K562 (cell line): Measurements from ENCODE around the gene MTA2. TPM values are rescaled to one million over a fixed set of nuclear protein-coding genes. Genes with fewer than 3 reads are reported as not detected.

Source experiments
- ARNT ChIP-seq, 2 experiments: fragments of 450-650 bp; IDR thresholded peaks; 2 replicates each; pipeline ENCODE4 v1.6.1; 2016; ENCODE audit warnings: mild to moderate bottlenecking in 1 of 2
- CBX5 ChIP-seq: IDR thresholded peaks from 2 replicates; pipeline ENCODE4 v1.6.1; 2014; ENCODE audit warnings: low read depth, borderline replicate concordance
- CEBPB ChIP-seq: fragments of 450-650 bp; IDR thresholded peaks from 2 replicates; pipeline ENCODE4 v1.6.1; 2016; ENCODE audit warnings: missing genetic modification characterization, missing compliant biosample characterization
- CHD1 ChIP-seq: fragments of 200-600 bp; sonication (generic); IDR thresholded peaks from one replicate; pipeline ENCODE4 v1.6.1; 2012; ENCODE audit warnings: mild to moderate bottlenecking, moderate library complexity, low read length, inconsistent platforms
- DDX20 ChIP-seq: fragments of 450-650 bp; IDR thresholded peaks from 2 replicates; pipeline ENCODE4 v1.6.1; 2016; ENCODE audit warnings: missing genetic modification characterization, low read depth, mild to moderate bottlenecking, missing compliant biosample characterization, moderate library complexity
- HBP1 ChIP-seq: fragments of 450-650 bp; formaldehyde crosslinking; IDR thresholded peaks from 2 replicates; pipeline ENCODE4 v1.4.0; 2022; ENCODE audit warnings: missing genetic modification characterization
- HSF4 ChIP-seq: fragments of 250-450 bp; sonication (Bioruptor Pico); IDR thresholded peaks from 2 replicates; pipeline ENCODE4 v2.1.2; 2022; ENCODE audit warnings: mild to moderate bottlenecking, moderate library complexity, borderline replicate concordance
- MBD1 ChIP-seq: fragments of 250-450 bp; sonication (Bioruptor Pico); IDR thresholded peaks from 2 replicates; pipeline ENCODE4 v1.8.0; 2022; ENCODE audit warnings: inconsistent platforms
- MEF2A ChIP-seq: IDR thresholded peaks from 2 replicates; pipeline ENCODE4 v1.6.1; 2011; ENCODE audit warnings: low read depth, mild to moderate bottlenecking, low read length, moderate library complexity; ENCODE audit not compliant: control insufficient read depth
- MYBL2 ChIP-seq, 2 experiments: fragments of 450-650 bp in 1 of 2; sonication (generic) in 1 of 2; formaldehyde crosslinking in 1 of 2; IDR thresholded peaks; 2 replicates each; pipeline versions ENCODE4 v1.6.1 to v1.8.1; 2017 to 2022; ENCODE audit warnings: borderline replicate concordance in 1 of 2, inconsistent platforms in 1 of 2, low read depth in 1 of 2, mild to moderate bottlenecking in 1 of 2, missing genetic modification reagents in 1 of 2, moderate library complexity in 1 of 2
- NCOA6 ChIP-seq: fragments of 450-650 bp; IDR thresholded peaks from 2 replicates; pipeline ENCODE4 v1.6.1; 2017; ENCODE audit warnings: mild to moderate bottlenecking
- NELFE ChIP-seq: IDR thresholded peaks from 2 replicates; pipeline ENCODE4 v1.6.1; 2011; ENCODE audit warnings: mild to moderate bottlenecking; ENCODE audit not compliant: insufficient read depth, insufficient read length
- NR4A1 ChIP-seq, 2 experiments: fragments of 250-450 bp in 1 of 2; fragments of 450-650 bp in 1 of 2; sonication (Bioruptor Pico) in 1 of 2; IDR thresholded peaks; 2 replicates each; pipeline versions ENCODE4 v1.4.0 to v1.6.1; 2016 to 2020; ENCODE audit warnings: mild to moderate bottlenecking in 2 of 2, missing compliant biosample characterization in 1 of 2, missing genetic modification characterization in 1 of 2, moderate library complexity in 1 of 2
- PATZ1 ChIP-seq: fragments of 250-450 bp; sonication (Bioruptor Pico); IDR thresholded peaks from 2 replicates; pipeline ENCODE4 v1.5.0; 2020; ENCODE audit warnings: mild to moderate bottlenecking, borderline replicate concordance
- POLR2B ChIP-seq: fragments of 450-650 bp; IDR thresholded peaks from 2 replicates; pipeline ENCODE4 v1.6.1; 2018; ENCODE audit warnings: low read depth; ENCODE audit not compliant: partially characterized antibody
- POU5F1 ChIP-seq: fragments of 150-350 bp; IDR thresholded peaks from 2 replicates; pipeline ENCODE4 v1.6.1; 2014; ENCODE audit warnings: borderline replicate concordance, low read length, low read depth, mild to moderate bottlenecking; ENCODE audit not compliant: partially characterized antibody
- SIRT6 ChIP-seq: IDR thresholded peaks from one replicate; pipeline ENCODE4 v1.6.1; 2012; ENCODE audit warnings: low read depth, mild to moderate bottlenecking, control low read depth, inconsistent platforms, low read length, moderate library complexity
- STAT5B ChIP-seq: fragments of 250-450 bp; sonication (Bioruptor Pico); IDR thresholded peaks from 2 replicates; pipeline ENCODE4 v1.8.0; 2021; ENCODE audit warnings: mild to moderate bottlenecking, inconsistent platforms
- TRIM25 ChIP-seq: fragments of 450-650 bp; IDR thresholded peaks from 2 replicates; pipeline ENCODE4 v1.7.0; 2016; ENCODE audit warnings: borderline replicate concordance
- ZNF764 ChIP-seq: fragments of 250-450 bp; sonication (Bioruptor Pico); IDR thresholded peaks from 2 replicates; pipeline ENCODE4 v1.4.0; 2020; ENCODE audit warnings: low read depth, mild to moderate bottlenecking, moderate library complexity
- polyA plus RNA-seq, 8 experiments: library from polyadenylated mRNA; depleted of rRNA in 4 of 8; stranded (reverse) in 5 of 8; unstranded in 3 of 8; fragments of >200 nt; fragmentation: Nextera tagmentation in 2 of 8; fragmentation: Illumina TruSeq in 1 of 8; extraction: Ambion mirVana in 2 of 8; extraction: Trizol in 1 of 8; gene quantifications; 2 replicates each; pipeline versions ENCODE4 v1.2.1 to v1.2.3, GENCODE V29; 2011 to 2014; ENCODE audit warnings: inconsistent platforms in 1 of 8, missing spikeins in 1 of 8
- total RNA-seq, 7 experiments: library from RNA; depleted of rRNA in 6 of 7; stranded (reverse); fragments of >200 nt in 6 of 7; fragmentation: Illumina TruSeq in 2 of 7; extraction: Trizol in 2 of 7; gene quantifications; 2 replicates each; pipeline versions ENCODE4 v1.2.1 to v1.2.3, GENCODE V29; 2011 to 2021; ENCODE audit warnings: low replicate concordance in 1 of 7

MTA2 gene
- total and polyA plus RNA-seq, 9 of the 15 experiments (the other 6 are each of a cell fraction or from before 2014, with no cell fraction given), result 6.2 to 220 (median 172) TPM

- TF ChIP-seq ZNF764 (CRISPR knock-in tag) (no peak), CBX5 (no peak), NCOA6 (no peak), MYBL2 (IDR thresholded peaks at IDR 0.05; ENCODE audit: low read depth) (no peak), MYBL2 (CRISPR knock-in tag; IDR thresholded peaks at IDR 0.05; ENCODE audit: borderline replicate concordance) (no peak), NELFE (no peak), POLR2B (no peak), NR4A1 (CRISPR knock-in tag; IDR thresholded peaks at IDR 0.05) (0 out of 2 replicates have a peak, but pooled peaks have one; percentile 26), NR4A1 (tag; IDR thresholded peaks at IDR 0.05) (0 out of 2 replicates have a peak, but pooled peaks have one; percentile 19), CHD1 (no peak), ARNT (IDR thresholded peaks at IDR 0.05) (no peak), MBD1 (CRISPR knock-in tag) (no peak), TRIM25 (no peak), DDX20 (no peak), POU5F1 (no peak), STAT5B (CRISPR knock-in tag) (no peak), SIRT6 (no peak), MEF2A (no peak), PATZ1 (no peak), HBP1 (CRISPR knock-in tag) (0 out of 2 replicates have a peak, but pooled peaks have one; percentile 46), CEBPB (tag) (no peak), HSF4 (CRISPR knock-in tag) (no peak)
These were observed 45.4 kb downstream of the MTA2 start (continued) for GRCh38 chr11:62556108-62556874.
